HG02981 (cell line): ENCODE results near the gene C16orf54.
"Not testable (repeated sequence)": the region's sequence is repeated elsewhere in the genome, so short reads cannot be mapped to it uniquely, and the experiment has no call there.

Experiments
- ATAC-seq: cut with Tn5 transposase; IDR thresholded peaks from one replicate; pipeline ENCODE4 v1.9.1; 2021; ENCODE audit warnings: mild to moderate bottlenecking, moderate library complexity; ENCODE audit not compliant: unreplicated experiment

C16orf54 gene

DNA sequence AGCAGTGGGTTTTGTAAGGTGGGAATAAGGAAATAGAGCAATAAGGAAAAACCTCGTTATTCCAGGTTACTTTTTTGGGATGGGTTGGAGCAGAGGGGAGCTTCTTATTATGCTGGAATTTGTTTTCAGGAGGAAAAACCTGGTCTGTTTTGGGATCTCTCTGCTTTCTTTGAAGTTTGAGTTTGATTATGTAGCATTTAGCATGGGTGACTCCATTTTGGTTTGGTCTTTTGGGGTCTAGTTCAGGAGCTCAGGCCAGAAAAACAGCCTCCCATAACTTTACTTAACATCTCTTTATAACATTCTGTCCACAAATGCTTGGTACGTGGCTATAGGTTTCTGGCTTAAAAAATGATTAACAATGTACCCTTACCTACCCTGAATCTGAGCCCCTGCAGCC, 23.7 kb upstream of the C16orf54 start:
- ATAC-seq: no peak

DNA sequence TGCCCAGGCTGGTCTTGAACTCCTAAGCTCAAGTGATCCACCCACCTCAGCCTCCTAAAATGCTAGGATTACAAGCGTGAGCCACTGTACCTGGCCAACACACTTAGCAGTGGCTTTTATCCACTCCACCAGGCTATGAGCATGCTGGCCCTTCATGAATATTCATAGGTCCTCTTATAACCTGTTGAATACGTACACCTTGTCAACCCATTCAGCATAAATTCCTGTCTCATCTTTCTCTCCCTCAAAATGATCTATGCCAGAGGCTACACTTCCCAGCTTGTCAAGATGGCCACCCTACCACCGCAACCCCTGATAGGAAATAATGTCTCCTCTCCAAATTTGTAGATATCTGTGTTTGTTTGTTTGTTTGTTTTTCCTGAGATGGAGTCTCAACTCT, 21.3 kb upstream of the C16orf54 start:
- no peak for ATAC-seq

DNA sequence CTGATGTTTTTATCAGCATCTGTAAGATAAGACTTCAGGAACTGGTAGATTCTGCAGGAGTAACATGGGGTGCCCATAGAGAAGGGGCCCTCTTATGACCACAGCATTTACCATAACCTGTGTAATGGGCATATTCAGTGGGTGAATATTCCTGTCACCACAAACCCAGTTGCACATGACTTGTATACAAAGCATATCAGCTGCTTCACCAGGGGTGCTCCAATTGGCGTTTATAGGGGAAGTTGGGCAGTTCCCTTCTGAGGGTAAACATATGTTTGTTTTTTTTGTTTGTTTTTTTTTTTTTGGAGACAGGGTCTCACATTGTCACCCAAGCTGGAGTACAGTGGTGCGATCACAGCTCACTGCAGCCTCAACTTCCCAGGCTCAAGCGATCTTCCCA, 20.8 kb upstream of the C16orf54 start:
- no peak for ATAC-seq

DNA sequence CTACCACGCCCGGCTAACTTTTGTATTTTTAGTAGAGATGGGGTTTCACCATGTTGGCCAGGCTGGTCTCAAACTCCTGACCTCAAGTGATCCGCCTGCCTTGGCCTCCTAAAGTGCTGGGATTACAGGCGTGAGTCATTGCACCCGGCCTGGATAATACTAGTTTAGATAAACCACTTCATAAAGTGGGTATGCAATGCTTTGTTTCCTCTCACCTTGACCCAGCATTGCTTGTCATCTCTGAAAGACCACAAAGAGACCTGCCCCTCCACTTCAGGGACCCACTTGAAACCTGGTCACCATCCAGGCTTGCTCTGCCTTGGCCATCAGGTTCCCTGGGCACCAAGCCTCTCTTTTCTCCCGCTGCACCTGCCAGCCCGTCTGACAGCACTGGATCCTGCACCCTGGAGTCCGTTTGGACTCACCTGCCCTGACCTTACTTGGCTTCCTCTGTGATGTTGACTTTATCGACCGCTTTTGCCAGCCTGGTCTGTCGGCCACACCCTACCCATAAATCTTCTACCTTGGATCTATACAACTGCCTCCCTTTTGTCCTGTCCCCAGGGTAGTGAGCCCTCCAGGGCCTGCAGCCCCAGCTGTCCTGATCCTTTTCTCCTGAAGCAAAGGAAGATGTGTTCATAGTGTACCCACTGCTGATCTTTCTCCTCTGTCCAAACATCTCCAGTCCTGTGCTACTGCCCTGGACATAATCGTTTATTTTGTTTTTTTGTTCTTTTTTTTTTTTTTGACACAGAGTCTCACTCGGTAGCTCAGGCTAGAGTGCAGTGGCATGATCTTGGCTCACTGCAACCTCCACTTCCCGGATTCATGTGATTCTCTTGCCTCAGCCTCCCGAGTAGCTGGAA, 19.6 kb upstream of the C16orf54 start:
- no peak for ATAC-seq

DNA sequence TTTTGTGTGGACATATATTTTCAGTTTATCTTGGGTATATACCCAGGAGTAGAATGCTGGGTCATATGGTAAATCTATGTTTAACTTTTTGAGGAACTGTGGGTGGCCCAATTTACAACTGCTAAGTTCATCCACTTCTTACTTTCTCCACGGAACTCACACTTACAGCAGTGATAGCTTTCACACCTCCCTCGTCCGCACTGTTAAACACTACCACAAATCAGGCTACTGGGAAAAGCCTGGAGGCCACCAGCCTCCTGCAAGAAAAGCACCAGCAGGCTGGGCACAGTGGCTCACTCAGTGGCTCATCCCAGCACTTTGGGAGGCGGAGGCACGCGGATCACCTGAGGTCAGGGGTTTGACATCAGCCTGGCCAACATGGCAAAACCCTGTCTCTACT, 17.5 kb upstream of the C16orf54 start:
- no peak for ATAC-seq

DNA sequence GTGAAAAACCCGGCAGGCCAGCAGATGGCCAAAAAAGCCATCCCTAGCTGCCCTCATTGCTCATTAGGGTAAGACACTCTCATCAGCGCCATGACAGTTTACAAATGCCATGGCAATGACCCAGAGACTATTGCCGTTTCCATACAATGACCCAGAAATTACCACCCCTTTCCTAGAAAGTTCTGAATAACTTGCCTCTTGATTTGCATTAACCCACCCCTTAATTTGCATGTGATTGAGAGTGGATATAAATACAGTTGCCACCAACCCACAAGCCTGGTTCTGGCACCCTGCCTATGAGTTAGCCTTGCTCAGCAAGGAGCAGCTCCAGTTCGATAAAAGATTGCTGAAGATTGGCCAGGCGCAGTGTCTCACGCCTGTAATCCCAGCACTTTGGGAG, 16.1 kb upstream of the C16orf54 start:
- ATAC-seq: no peak

DNA sequence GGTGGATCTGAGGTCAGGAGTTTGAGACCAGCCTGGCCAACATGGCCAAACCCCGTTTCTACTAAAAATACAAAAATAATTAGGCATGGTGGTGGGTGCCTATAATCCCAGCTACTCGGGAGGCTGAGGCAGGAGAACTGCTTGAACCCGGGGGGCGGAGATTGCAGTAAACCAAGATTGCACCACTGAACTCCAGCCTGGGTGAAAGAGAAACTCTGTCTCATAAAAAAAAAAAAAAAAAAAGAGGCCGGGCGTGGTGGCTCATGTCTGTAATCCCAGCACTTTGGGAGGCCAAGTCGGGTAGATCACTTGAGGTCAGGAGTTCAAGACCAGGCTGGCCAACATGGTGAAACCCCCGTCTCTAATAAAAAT, 15.5 kb upstream of the C16orf54 start:
- not testable (repeated sequence) for ATAC-seq

DNA sequence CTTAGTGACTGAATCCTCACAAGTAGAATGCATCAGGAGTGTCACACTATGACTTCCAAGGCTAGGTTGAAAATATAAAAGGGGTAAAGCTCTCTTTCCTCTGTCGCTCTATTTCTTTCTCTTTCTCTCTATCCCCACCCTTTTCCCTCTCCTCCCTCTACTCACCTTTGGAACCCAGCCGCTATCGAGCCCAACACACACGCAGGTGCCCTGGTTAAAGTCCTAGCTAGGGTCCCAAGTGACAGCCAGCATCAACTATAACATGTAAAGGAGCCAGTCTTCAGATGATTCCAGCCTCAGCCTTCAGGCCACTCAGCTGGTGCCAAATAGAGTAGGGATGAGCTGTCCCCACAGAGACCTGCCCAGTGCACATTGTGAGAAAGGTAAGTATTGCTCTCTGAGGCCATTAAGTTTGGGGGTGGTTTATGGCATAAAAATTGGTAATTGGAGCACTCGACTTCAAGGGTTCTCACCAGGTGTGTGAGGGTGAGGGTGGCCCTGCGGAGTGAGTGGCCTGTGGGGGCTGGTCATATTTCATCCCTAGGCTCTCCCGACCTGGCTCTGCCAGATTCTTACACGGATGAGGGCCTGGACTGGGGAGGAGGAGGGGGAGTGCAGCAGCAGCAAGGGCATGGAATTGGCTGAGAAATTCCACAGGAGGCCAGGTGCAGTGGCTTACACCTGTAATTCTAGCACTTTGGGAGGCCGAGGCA, 14.9 kb upstream of the C16orf54 start:
- no peak for ATAC-seq

DNA sequence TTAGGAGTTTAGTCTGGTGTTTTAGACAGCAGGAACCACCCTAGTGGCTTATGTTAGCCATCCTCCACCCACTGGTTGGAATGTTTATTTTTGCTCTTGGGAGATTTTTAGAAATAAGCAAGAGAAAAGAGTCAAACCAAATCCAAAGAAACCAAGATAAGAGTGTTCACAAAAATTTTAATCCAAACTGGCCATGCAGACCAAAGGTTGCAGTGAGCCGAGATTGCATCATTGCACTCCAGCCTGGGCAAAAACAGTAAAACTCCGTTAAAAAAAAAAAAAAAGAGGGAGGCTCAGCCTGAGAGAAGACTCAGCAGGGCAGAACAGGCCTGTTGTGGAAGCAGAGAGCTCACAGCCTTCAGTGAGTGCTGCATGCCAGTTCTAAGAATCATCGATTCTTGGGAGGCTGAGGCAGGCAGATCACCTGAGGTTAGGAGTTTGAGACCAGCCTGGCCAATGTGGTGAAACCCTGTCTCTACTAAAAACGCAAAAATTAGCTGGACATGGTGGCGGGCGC, 12.2 kb upstream of the C16orf54 start:
- no peak for ATAC-seq

DNA sequence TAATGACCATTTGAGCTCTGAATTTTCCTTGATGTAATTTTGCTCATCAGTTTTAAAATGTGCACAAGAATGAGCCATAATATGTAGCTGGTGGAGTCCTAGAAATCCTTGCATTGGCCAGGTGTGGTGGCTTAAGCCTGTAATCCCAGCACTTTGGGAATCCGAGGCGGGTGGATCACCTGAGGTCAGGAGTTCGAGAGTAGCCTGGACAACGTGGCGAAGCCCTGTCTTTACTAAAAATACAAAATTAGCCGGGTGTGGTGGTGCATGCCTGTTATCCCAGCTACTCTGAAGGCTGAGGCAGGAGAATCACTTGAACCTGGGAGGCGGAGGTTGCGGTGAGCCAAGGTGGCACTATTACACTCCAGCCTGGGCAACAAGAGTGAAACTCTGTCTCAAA, 11.3 kb upstream of the C16orf54 start:
- ATAC-seq: not testable (repeated sequence)

DNA sequence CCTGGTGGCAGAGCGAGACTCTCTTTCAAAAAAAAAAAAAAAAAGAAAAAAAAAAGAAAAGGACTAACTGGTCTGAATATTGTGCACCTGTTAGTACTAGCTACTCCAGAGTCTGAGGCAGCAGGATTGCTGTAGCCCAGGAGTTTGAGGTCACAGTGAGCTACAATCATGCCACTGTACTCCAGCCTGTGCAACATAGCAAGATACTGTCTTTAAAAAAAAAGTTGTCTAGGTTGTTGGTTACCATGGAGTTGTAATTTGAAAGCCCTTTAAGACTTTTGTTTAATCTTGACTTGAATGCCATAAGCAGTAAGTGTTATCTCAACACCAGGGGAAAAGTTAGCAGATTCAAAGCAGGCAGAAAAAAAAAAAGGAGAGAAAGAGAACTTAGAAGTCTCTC, 10.9 kb upstream of the C16orf54 start:
- no peak for ATAC-seq

DNA sequence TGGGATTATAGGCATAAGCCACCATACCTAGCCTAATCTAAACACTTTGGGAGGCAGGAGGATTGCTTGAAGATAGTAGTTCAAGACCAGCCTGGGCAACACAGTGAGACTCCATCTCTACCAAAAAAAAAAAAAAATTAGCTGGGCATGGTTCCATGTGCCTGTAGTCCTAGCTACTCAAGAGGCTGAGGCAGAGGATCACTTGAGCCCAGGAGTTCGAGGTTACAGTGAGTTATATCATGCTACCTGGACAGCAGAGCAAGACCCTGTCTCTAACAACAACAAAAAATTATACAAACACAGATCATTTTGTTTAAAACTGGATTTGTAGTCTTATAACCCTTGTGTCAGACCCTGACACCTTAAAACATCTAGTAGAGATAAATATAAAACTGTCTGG, 7.7 kb upstream of the C16orf54 start:
- ATAC-seq: no peak

DNA sequence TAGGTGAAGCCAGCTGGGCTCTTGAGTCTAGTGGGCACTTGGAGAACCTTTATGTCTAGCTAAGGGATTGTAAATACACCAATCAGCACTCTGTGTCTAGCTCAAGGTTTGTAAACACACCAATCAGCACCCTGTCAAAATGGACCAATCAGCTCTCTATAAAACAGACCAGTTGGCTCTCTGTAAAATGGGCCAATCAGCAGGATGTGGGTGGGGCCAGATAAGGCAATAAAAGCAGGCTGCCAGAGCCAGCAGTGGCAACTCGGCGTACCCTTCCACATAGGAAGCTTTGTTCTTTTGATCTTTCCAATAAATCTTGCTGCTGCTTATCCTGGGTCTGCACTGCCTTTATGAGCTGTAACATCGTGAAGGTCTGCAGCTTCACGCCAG, 3.0 kb upstream of the C16orf54 start:
- ATAC-seq: not testable (repeated sequence)

DNA sequence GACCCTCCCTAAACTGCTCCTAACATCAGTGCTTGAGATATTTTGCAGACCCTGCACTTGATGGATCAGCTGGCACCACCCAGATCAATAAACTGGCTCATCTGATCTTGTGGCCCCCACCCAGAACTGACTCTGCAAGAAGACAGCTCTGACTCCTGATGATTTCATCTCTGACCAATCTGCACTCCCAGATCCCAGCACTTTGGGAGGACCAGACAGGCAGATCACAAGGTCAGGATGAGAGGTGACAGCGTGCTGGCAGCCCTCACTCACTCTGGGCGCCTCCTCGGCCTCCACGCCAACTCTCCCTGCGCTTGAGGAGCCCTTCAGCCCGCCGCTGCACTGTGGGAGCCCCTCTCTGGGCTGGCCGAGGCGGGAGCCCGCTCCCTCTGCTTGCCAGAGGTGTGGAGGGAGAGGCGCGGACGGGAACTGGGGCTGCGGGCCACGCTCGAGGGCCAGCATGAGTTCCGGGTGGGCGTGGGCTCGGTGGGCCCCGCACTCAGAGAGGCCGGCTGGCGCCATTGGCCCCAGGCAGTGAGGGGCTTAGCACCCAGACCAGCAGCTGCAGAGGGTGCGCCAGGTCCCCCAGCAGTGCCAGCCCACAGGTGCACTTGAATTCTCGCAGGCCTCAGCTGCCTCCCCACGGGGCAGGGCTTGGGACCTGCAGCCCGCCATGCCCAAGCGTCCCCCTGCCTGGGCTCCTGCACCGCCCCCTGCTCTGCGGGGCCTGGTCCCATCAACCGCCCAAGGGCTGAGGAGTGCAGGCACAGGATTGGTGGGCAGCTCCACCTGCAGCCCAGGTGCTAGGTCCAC, 2.4 kb upstream of the C16orf54 start:
- no peak for ATAC-seq

DNA sequence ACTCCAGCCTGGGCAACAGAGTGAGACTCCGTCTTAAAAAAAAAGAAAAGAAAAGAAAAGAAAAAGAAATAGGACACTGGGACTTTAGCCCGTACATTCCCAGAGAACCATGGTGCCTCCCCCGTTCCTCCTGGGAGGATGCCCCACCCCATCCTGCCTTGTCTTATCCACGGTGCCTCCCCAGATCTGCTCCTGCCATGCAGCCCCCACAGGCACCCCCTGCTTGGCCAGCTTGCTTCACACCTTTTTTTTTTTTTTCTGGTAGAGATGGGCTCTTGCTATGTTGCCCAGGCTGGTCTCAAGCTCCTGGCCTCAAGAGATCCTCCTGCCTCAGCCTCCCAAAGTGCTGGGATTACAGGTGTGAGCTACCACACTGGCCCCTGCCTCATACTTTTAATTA, 728 bp upstream of the C16orf54 start:
- ATAC-seq: not testable (repeated sequence)

DNA sequence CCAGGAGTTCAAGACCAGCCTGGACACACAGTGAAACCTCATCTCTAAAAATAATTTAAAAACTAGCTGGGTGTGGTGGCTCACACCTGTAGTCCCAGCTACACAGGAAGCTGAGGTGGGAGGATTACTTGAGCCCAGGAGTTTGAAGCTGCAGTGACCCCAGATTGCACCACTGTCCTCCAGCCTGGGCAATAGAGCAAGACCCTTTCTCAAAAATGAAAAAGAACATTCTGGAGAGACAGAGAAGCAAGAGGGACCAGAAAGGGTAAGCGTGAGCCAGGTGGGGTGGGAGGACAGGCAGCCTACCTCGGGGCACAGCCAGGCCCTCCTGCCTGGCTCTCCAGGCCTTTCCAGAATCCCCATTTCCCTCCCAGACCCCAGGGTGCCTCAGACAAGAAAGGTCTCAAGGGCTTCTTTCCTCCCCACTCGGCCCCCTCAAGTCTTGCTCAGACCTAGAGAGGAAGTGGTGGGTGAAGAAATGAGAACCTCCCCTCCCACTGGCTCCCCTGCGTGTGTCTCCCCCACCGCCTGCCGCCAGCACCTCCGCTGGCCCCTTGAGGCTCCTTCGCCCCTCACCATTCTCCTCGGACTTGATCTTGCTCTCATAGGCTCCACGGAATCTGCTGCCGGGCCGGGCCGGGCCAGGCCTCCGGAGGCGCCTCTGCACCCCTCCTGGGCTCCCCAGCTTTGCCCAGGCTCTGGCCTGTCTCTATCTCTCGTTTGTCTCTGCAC, 503 bp downstream of the C16orf54 start:
- peak; percentile 37 for ATAC-seq

DNA sequence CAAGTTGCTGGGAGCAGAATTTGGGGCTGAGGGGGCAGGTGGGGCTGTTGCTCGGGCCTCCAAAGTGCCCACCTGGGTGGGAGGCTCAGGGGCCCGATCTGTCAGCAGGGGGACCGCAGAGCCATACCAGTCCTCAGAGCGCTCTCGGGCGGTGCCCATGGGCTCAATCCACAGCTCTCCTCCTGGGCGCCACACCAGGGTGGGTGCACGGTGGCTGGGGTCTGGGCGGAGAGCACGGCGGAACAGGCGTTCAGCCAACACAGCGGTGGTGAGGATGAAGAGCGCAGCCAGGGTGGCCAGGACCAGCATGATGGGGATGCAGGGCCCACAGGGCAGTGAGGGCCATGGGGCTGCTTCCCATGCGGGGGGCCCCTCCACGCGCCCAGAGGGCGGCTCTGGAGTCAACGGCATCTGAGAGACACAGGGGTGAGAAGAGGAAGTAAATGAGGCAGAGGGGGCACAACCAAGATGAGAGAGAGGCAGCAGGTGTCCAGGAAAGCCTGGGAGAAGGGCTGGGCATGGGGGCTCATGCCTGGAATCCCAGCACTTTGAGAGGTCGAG, 1.2 kb downstream of the C16orf54 start:
- ATAC-seq: no peak

DNA sequence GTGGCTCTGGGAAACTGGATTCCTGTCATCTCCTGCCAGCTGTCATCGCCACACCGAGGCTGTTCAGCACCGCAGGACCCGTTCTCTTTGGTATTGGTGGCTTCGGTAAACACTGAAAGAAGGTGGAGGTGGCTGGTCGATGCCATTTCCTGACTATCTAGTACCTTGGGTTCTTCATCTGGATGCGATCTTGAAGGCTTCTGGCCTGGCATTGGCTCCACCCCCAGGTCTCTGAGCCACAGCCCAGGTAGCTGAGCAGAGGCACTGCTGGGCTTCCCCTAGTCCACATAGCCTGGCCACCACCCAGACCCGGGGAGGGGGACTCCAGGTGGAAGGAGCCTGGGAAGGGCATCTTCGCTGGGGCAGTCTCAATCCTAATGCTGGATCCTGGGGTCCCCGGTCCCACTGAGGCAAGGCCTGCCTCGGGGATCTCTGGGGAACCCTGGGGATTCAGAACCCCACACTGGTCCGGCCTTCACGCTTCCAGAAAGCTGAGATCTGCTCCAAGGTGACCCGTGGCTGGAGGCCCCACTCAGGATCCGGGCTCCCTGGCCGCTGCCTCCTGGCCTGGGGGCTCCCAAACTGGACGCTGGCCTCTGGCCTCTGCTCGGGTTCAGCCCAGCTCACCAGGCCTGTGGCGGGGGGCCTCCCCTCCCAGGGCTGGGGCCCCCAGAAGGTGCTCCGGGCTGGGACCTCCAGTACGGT, 1.8 kb downstream of the C16orf54 start:
- no peak for ATAC-seq

DNA sequence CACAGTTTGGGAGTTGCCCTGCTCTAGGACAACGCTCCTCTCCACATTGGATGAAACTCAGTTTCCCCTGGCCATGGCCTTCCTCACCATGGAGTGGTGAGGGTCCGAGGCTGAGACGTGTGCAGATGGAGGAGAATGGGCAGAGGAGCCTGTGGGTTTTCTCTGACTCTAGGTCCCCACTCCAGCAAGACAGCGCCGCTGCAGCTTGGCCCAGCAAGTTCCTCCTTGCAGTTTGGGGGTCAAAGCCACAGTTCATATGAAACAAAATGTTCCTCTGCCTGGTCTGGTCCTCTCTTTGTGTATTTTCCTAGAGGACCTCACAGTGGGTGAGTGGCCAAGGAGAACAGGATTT, 2.3 kb downstream of the C16orf54 start:
- ATAC-seq: no peak
